GM12873 (cell line): ENCODE measurements around the gene USB1.

Experiments
- TF ChIP-seq, protein P1 (sequence below): IDR thresholded peaks from 2 replicates; pipeline ENCODE4 v1.5.1; 2012; ENCODE audit warnings: low read depth, mild to moderate bottlenecking, moderate library complexity, low read length, control low read depth; ENCODE audit not compliant: insufficient read depth; ENCODE audit errors: missing control alignments

The USB1 gene

DNA sequence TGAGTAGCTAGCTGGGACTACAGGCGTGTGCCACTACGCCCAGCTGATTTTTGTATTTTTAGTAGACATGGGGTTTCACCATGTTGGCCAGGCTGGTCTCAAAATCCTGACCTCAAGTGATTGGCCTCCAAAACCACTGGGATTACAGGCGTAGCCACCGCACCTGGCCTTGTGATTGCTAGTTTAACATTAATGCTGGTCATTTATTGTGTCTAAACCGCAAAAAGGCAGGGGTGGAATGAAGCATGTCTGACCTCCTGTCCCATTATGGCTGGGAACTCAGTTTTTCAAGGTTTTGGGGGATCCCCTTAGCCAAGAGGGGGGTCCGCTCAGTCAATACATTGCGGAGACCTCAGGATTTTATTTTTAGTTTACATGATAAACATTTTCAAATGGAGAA, 19.6 kb upstream of the USB1 start:
- TF ChIP-seq, protein P1, sequence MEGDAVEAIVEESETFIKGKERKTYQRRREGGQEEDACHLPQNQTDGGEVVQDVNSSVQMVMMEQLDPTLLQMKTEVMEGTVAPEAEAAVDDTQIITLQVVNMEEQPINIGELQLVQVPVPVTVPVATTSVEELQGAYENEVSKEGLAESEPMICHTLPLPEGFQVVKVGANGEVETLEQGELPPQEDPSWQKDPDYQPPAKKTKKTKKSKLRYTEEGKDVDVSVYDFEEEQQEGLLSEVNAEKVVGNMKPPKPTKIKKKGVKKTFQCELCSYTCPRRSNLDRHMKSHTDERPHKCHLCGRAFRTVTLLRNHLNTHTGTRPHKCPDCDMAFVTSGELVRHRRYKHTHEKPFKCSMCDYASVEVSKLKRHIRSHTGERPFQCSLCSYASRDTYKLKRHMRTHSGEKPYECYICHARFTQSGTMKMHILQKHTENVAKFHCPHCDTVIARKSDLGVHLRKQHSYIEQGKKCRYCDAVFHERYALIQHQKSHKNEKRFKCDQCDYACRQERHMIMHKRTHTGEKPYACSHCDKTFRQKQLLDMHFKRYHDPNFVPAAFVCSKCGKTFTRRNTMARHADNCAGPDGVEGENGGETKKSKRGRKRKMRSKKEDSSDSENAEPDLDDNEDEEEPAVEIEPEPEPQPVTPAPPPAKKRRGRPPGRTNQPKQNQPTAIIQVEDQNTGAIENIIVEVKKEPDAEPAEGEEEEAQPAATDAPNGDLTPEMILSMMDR, result no peak

DNA sequence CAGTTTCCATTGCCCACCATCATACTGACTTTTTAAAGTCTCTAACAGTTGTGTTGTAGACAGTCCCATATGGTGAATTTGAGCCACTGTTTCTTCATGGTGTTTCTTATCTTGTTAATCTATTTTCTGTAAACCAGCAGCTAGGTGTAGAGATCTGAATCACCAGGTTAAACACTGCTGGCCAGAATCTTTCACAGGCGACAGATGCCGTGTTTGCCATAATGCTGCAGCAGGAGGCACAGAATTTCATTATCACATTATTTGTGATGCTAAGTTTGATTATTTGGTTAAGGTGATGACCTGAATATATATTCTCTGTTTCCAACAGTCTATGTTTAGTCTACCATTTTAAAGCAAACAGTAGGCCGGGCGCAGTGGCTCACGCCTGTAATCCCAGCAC, 18.8 kb upstream of the USB1 start:
- TF ChIP-seq, protein P1, result no peak

DNA sequence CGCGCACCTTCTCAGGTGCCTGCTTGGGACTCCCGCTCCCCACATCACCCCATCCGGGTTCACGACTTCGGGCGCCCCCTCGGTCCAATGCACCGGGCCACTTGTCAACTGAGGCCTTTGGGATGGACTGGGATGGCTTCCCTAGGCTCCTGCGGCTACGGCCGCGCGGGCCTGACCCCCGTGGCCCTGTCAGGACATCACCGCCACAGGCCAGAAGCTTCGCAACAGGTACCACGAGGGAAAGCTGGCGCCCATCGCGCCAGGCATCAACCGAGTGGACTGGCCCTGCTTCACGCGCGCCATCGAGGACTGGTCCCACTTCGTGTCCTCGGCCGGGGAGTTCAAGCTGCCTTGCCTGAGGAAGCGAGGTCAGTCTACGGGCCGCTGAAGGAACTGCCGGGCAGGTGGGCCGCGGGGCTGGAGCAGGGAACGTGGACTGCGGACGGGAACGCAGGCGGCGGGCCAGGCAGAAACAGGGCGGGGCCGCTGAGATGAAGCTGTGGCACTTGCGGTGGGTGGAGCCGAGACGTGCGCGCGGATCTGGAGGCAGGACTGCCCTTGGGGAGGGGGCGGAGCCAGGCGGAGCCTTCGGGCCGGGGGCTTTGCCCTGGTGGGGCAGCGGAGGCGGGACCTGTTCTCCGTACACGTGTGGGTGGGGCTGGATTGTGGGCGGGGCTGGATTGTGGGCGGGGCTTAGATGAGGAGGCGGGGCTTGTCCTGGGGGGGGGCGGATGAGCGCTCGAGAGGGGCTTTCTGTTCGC, 16.6 kb upstream of the USB1 start:
- TF ChIP-seq, protein P1, result no peak

DNA sequence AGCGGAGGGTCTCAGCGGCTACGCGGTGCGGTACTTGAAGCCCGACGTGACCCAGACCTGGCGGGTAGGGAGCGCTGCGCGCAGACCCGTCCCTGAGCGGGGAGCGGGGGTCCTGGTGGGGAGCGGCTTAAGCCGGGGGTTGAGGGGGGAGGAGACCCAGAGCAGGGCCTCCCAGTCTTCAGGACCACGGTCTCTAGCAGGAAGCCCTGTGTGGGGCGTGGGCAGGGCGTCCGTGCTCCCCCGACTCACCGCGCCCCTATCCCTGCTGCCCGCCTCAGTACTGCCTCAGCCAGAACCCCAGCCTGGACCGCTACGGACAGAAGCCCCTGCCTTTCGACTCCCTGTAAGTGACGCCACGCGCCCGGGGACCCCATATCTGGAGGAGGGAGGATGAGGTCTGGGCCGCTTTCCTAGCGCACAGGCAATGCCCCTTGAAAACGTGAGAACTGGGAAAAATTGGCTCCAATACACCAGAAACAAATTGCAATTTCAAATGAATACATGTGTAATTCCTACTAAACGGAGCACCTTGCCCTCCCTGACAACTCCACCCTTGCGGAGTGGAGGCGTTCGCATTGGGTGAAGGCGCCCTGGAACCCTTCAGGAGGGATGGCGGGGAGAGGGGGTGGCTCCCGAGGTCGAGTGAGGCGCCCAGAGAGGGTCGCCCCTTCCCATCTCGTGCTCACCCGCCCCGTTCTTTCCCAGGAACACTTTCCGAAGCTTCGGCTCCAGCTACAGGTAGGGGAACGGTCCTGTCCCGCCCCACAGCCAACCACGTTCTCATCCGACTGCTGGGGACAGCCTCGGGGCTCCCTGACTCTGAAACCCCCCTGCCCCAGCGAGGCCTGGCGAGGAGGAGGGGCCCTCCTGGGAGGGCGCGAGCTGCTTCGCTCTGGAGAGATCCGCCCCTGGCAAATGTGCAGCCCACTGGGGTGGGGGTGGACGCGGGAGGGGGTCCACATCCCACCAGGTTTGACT, 15.7 kb upstream of the USB1 start:
- TF ChIP-seq, protein P1, result no peak

DNA sequence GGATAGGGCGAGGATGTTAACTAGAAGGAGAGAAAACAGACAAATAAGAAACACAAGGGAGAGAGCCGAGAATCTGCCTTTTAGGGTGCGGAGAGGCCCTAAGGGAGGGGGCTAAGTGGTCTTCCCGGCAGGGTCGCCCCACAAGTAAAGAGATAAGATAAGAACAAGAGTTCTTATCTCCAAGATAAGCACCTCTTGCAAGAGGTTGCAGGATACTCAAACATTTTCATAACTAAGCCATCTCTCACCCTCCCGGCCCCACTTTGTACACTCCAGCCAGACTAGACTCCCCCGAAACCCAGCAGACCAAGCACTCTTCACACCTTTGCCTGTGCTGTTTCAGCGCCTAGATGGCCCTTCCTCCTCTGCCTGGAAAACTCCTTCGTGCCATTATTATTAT, 15.0 kb upstream of the USB1 start:
- TF ChIP-seq, protein P1, result no peak

DNA sequence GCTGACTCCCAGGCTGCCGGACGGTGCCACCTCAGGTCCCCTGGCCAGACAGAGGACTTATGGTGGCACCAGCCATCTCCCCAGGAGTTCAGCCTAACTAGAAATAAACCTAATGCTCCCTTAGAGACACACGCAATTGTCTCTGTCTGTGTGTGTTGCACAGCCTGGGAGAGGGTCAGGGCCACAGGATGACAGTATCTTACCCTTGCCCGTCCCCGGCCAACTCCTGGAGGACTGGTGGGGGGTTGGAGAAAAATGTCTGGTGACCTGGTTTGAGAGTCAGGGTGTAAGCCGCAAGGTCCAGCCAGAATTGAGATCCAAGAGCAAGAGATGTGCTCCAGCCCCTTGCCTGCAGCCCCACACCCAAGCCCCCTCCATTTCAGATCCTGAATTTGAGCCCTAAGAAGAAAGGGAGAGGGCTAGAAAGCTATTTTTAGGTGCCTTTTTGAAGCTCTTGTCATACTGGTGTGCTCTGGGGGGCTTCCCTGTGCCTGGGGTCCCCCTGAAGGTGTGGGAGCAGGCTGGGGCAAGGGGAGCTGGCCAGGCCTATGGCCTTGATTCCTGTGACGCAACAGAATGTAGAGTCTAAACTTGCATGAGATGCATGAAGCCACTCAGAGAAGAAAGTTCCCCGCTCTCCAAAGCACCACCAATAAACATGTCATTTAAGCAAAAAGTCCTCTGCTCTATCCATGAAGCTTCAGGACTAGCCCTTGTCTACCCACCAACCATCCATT, 13.6 kb upstream of the USB1 start:
- TF ChIP-seq, protein P1, result no peak
